HepG2 (cell line): ENCODE measurements around the gene INTU. TPM values are rescaled to one million over a fixed set of nuclear protein-coding genes. Genes with fewer than 3 reads are reported as not detected.

Experiments used
- ATAC-seq: fragments of 200-7000 bp; cut with Tn5 transposase; 3 replicates; pipeline ENCODE4 v1.9.1; 2020; ENCODE audit warnings: mild to moderate bottlenecking, moderate library complexity
- BruUV-seq: library from RNA; stranded (reverse); fragments of 400-500 nt; replicated peaks from 2 replicates; lab custom pipeline; 2021; lab: Mats Ljungman, UMichigan
- CTCF ChIA-PET: fragments of 300-600 bp; formaldehyde crosslinking; extraction: SDS; loops from one replicate; lab custom pipeline; 2021; ENCODE audit warnings: low total read pairs, inconsistent platforms, low intra/inter-chr PET ratio; lab: Yijun Ruan, JAX
- POLR2A ChIA-PET: fragments of 350-600 bp; sonication (Branson Sonifier 250); formaldehyde crosslinking; loops from one replicate; lab custom pipeline; 2020; ENCODE audit warnings: antibody characterized with exemption, inconsistent platforms; lab: Yijun Ruan, JAX
- DNase-seq: peaks from one replicate; pipeline ENCODE4 v3.0.0-alpha.2; 2015; ENCODE audit warnings: low spot score
- FAIRE-seq: peaks from 3 replicates; lab custom pipeline; 2011; peaks lifted over from hg19 to GRCh38; lab: Jason Lieb, UNC
- H2AFZ ChIP-seq: one replicate; pipeline ENCODE4 v1.6.1; 2011; ENCODE audit warnings: low read length, inconsistent platforms
- H3K27ac ChIP-seq: fragments of 300-600 bp; 3 replicates; pipeline ENCODE4 v1.8.0; 2011; ENCODE audit warnings: mixed run types, mild to moderate bottlenecking, mixed read lengths, low read length, inconsistent platforms; ENCODE audit not compliant: insufficient read depth; ENCODE audit errors: extremely low read length
- H3K27me3 ChIP-seq, 2 experiments: fragments of 200-600 bp in 1 of 2; 2 replicates in 1 of 2; 3 replicates in 1 of 2; pipeline versions ENCODE4 v1.6.0 to v1.8.0; 2011; ENCODE audit warnings: low read length in 2 of 2, mild to moderate bottlenecking in 2 of 2, moderate library complexity in 2 of 2, inconsistent platforms in 1 of 2; ENCODE audit not compliant: insufficient read depth in 2 of 2, control insufficient read depth in 1 of 2
- H3K36me3 ChIP-seq, 2 experiments: fragments of 200-600 bp in 1 of 2; replicated peaks in 1 of 2; 2 replicates in 1 of 2; 3 replicates in 1 of 2; pipeline versions ENCODE4 v1.5.1 to v1.8.0; 2011; ENCODE audit warnings: low read length in 2 of 2, inconsistent platforms in 1 of 2; ENCODE audit not compliant: insufficient read depth in 2 of 2, control insufficient read depth in 1 of 2
- H3K4me1 ChIP-seq: 2 replicates; pipeline ENCODE4 v1.5.1; 2012; ENCODE audit warnings: low read length, inconsistent platforms; ENCODE audit not compliant: insufficient read depth
- H3K4me2 ChIP-seq: 2 replicates; pipeline ENCODE4 v1.6.0; 2011; ENCODE audit warnings: low read depth, low read length, inconsistent platforms
- H3K4me3 ChIP-seq, 3 experiments: fragments of 200-600 bp in 1 of 3; sonication (generic), shearing (Covaris generic) in 1 of 3; replicated peaks in 1 of 3; 2 replicates each; pipeline ENCODE4 v1.5.1; 2011 to 2016; ENCODE audit warnings: low read length in 3 of 3, inconsistent platforms in 2 of 3, low read depth in 2 of 3, mild to moderate bottlenecking in 2 of 3, control low read depth in 1 of 3, mixed read lengths in 1 of 3; ENCODE audit not compliant: insufficient read depth in 1 of 3
- H3K79me2 ChIP-seq: one replicate; pipeline ENCODE4 v1.6.1; 2011; ENCODE audit warnings: low read length, inconsistent platforms; ENCODE audit not compliant: insufficient read depth
- H3K9ac ChIP-seq: 2 replicates; pipeline ENCODE4 v1.6.0; 2011; ENCODE audit warnings: mild to moderate bottlenecking, low read depth, low read length, inconsistent platforms; ENCODE audit not compliant: insufficient read depth
- H3K9me3 ChIP-seq: 2 replicates; pipeline ENCODE4 v1.5.1; 2012; ENCODE audit warnings: mild to moderate bottlenecking, low read length
- H4K20me1 ChIP-seq: 2 replicates; pipeline ENCODE4 v1.6.0; 2011; ENCODE audit warnings: inconsistent platforms, mild to moderate bottlenecking, low read length, moderate library complexity; ENCODE audit not compliant: insufficient read depth
- ATF1 ChIP-seq: IDR thresholded peaks from 2 replicates; pipeline ENCODE4 v1.6.1; 2016; ENCODE audit warnings: mild to moderate bottlenecking, control low read depth
- BORCS8-MEF2B ChIP-seq: sonication (generic); formaldehyde crosslinking; IDR thresholded peaks from 2 replicates; pipeline ENCODE4 v1.8.0; 2022; ENCODE audit warnings: mild to moderate bottlenecking, missing genetic modification reagents
- ISL2 ChIP-seq: sonication (generic); formaldehyde crosslinking; IDR thresholded peaks from 2 replicates; pipeline ENCODE4 v1.5.0; 2020; ENCODE audit warnings: missing genetic modification reagents
- PRMT3 ChIP-seq: sonication (generic); formaldehyde crosslinking; IDR thresholded peaks from 2 replicates; pipeline ENCODE4 v1.8.1; 2022; ENCODE audit warnings: low read depth, mild to moderate bottlenecking, moderate library complexity, missing genetic modification reagents, borderline replicate concordance
- TBX2 ChIP-seq: sonication (generic); formaldehyde crosslinking; IDR thresholded peaks from 2 replicates; pipeline ENCODE4 v1.5.0; 2020; ENCODE audit warnings: missing genetic modification reagents, mild to moderate bottlenecking, borderline replicate concordance
- ZNF251 ChIP-seq: sonication (generic); formaldehyde crosslinking; IDR thresholded peaks from 2 replicates; pipeline ENCODE4 v1.9.0; 2021; ENCODE audit warnings: mild to moderate bottlenecking, missing genetic modification reagents
- ZNF512B ChIP-seq: sonication (generic); formaldehyde crosslinking; IDR thresholded peaks from 2 replicates; pipeline ENCODE4 v1.5.1; 2020; ENCODE audit warnings: missing genetic modification reagents, mild to moderate bottlenecking, borderline replicate concordance
- ZNF558 ChIP-seq: sonication (generic); formaldehyde crosslinking; IDR thresholded peaks from 2 replicates; pipeline ENCODE4 v1.9.0; 2022; ENCODE audit warnings: mild to moderate bottlenecking, missing genetic modification reagents, borderline replicate concordance
- ZNF724P ChIP-seq: sonication (generic); formaldehyde crosslinking; IDR thresholded peaks from 2 replicates; pipeline ENCODE4 v1.8.0; 2022; ENCODE audit warnings: missing genetic modification reagents, borderline replicate concordance
- WGBS: methylation state at CpG from one replicate; pipeline ENCODE4 v1.1.6; 2017; ENCODE audit warnings: low lambda C conversion rate; 5-methylcytosine and 5-hydroxymethylcytosine counted together
- in situ Hi-C: cut with HindIII; loops from 2 replicates; pipeline ENCODE4 v1.10.0; 2017; ENCODE audit warnings: low pct_unique_long_range_greater_than_20kb; ENCODE audit not compliant: extremely low pct_ligation_motif_present
- intact Hi-C: fragments of 100-400 bp; cut with micrococcal nuclease; formaldehyde crosslinking; loops from one replicate; pipeline ENCODE4 v1.10.0; 2022; ENCODE audit not compliant: unreplicated experiment
- polyA plus RNA-seq, 8 experiments: library from polyadenylated mRNA; depleted of rRNA in 3 of 8; stranded (reverse) in 7 of 8; unstranded in 1 of 8; fragments of >200 nt; fragmentation: Illumina TruSeq in 4 of 8; extraction: Trizol in 4 of 8; gene quantifications; 2 replicates each; pipeline versions ENCODE4 v1.2.1 to v1.2.3, GENCODE V29; 2011 to 2016; ENCODE audit warnings: low read depth in 4 of 8, missing spikeins in 1 of 8, mixed read lengths in 1 of 8; ENCODE audit not compliant: insufficient read depth in 1 of 8
- total RNA-seq, 5 experiments: library from RNA; depleted of rRNA; stranded (reverse); fragments of >200 nt; fragmentation: Illumina TruSeq; extraction: Trizol; gene quantifications; 2 replicates each; pipeline ENCODE4 v1.2.3, GENCODE V29; 2016; ENCODE audit warnings: low read depth in 1 of 5
- TF ChIP-seq, protein P1 (sequence below): sonication (generic); formaldehyde crosslinking; IDR thresholded peaks from 2 replicates; pipeline ENCODE4 v1.5.0; 2020; ENCODE audit warnings: missing genetic modification reagents
- TF ChIP-seq, protein P2 (sequence below): sonication (generic); formaldehyde crosslinking; IDR thresholded peaks from 2 replicates; pipeline ENCODE4 v1.4.0; 2020; ENCODE audit warnings: missing genetic modification reagents
- TF ChIP-seq, protein P3 (sequence below): sonication (generic); formaldehyde crosslinking; IDR thresholded peaks from 2 replicates; pipeline ENCODE4 v1.4.0; 2020; ENCODE audit warnings: missing genetic modification reagents

INTU gene
- total and polyA plus RNA-seq, 2 of the 13 experiments (the other 11 are each of a cell fraction or from before 2014, with no cell fraction given), result 5.3 to 6.2 TPM

- TF ChIP-seq ZNF512B (CRISPR knock-in tag), result 0 out of 2 replicates have a peak, but pooled peaks have one; percentile 31
Measured at GRCh38 chr4:127622621-127622920, 10.2 kb upstream of the INTU start (continued).

DNA sequence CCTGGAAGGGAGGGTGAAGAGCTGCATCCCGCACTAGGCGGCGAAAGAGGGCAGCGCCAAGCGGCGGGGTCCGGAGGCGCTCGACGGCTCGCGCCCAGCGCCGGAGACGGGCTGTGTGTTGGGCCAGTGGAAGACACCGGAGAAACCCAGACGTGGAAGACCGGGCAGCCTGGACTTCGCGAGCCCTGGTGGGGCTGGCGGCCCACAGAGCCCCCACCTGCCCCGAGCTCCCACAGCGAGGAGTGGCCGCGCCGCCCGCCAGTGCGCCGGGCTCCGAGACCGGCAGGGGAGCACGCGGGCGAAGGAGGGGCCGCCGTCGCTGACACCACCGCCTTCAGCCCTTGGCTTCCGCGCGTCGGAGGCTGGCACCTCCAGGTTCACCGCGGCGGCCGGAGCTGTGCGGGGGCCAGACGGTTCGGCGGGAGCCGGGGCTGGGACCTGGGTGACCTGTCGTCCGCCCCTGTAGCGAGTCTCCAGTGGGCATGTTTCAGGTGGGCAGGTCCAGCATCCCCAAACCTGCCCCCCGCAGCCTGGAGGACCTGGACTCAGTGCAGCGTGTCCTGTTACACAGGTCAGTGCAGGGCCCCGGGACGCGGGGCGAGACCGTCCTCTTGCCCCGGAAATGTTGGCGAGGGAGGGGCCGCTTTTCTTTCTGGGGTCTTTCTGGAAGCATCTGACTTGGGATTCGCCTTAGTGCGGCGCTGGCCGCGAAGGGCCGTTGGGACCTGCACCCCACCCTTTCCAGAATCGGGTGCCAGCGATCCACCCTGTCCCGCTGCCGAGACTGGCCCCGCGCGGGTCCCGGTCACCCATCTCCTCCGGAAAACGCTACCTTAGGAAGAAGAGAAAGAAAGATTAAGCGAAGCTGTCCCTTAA, 9.6 kb upstream of the INTU start:
- peaks cover 0 to 34% of the 10 kb centered on the region in 2 experiments; a peak in 4 of 5 replicates for H3K27me3 ChIP-seq
- intact Hi-C loops (loop anchor here (1.0 to 5.0 kb wide), 3 partner anchors 9 to 154 kb away; partner anchors contain the start of genes INTU and SLC25A31), in situ Hi-C loops (no loop called here)
- peak overlapping the region; percentile 66 for H3K4me2 ChIP-seq
- no peaks in the 10 kb centered on the region for H3K36me3 ChIP-seq
- FAIRE-seq (no peak), DNase-seq (peak; percentile 5), ATAC-seq (peak; percentile 99)
- no peaks in the 10 kb centered on the region for H4K20me1 ChIP-seq
- ChIA-PET CTCF (no interaction called here), POLR2A (no interaction called here)
- H3K79me2 ChIP-seq, result no peaks in the 10 kb centered on the region
- H2AFZ ChIP-seq, result no peak overlapping the region
- H3K9ac ChIP-seq, result no peak overlapping the region
- H3K9me3 ChIP-seq, result no peaks in the 10 kb centered on the region
- peaks cover 15% of the 10 kb centered on the region for H3K4me1 ChIP-seq
- no peak overlapping the region for H3K27ac ChIP-seq
- BruUV-seq, result no TSS peak
- H3K4me3 ChIP-seq, result peak overlapping the region; percentile 18 to 63 (median 22); a peak in 5 of 6 replicates
- WGBS, result 10% methylated on average over 19 of the region's 81 CpGs
- TF ChIP-seq BORCS8-MEF2B (CRISPR knock-in tag) (no peak), ZNF724P (CRISPR knock-in tag) (no peak), ZNF558 (CRISPR knock-in tag) (no peak), PRMT3 (no peak), ATF1 (CRISPR knock-in tag) (no peak), TBX2 (CRISPR knock-in tag) (no peak), ZNF251 (CRISPR knock-in tag) (no peak), ISL2 (CRISPR knock-in tag) (no peak)
- TF ChIP-seq, protein P1, sequence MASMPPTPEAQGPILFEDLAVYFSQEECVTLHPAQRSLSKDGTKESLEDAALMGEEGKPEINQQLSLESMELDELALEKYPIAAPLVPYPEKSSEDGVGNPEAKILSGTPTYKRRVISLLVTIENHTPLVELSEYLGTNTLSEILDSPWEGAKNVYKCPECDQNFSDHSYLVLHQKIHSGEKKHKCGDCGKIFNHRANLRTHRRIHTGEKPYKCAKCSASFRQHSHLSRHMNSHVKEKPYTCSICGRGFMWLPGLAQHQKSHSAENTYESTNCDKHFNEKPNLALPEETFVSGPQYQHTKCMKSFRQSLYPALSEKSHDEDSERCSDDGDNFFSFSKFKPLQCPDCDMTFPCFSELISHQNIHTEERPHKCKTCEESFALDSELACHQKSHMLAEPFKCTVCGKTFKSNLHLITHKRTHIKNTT (CRISPR knock-in tag), result no peak
- TF ChIP-seq, protein P2, sequence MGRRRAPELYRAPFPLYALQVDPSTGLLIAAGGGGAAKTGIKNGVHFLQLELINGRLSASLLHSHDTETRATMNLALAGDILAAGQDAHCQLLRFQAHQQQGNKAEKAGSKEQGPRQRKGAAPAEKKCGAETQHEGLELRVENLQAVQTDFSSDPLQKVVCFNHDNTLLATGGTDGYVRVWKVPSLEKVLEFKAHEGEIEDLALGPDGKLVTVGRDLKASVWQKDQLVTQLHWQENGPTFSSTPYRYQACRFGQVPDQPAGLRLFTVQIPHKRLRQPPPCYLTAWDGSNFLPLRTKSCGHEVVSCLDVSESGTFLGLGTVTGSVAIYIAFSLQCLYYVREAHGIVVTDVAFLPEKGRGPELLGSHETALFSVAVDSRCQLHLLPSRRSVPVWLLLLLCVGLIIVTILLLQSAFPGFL, result no peak
- TF ChIP-seq, protein P3, sequence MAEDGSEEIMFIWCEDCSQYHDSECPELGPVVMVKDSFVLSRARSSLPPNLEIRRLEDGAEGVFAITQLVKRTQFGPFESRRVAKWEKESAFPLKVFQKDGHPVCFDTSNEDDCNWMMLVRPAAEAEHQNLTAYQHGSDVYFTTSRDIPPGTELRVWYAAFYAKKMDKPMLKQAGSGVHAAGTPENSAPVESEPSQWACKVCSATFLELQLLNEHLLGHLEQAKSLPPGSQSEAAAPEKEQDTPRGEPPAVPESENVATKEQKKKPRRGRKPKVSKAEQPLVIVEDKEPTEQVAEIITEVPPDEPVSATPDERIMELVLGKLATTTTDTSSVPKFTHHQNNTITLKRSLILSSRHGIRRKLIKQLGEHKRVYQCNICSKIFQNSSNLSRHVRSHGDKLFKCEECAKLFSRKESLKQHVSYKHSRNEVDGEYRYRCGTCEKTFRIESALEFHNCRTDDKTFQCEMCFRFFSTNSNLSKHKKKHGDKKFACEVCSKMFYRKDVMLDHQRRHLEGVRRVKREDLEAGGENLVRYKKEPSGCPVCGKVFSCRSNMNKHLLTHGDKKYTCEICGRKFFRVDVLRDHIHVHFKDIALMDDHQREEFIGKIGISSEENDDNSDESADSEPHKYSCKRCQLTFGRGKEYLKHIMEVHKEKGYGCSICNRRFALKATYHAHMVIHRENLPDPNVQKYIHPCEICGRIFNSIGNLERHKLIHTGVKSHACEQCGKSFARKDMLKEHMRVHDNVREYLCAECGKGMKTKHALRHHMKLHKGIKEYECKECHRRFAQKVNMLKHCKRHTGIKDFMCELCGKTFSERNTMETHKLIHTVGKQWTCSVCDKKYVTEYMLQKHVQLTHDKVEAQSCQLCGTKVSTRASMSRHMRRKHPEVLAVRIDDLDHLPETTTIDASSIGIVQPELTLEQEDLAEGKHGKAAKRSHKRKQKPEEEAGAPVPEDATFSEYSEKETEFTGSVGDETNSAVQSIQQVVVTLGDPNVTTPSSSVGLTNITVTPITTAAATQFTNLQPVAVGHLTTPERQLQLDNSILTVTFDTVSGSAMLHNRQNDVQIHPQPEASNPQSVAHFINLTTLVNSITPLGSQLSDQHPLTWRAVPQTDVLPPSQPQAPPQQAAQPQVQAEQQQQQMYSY (CRISPR knock-in tag), result no peak
